ENCODE data around the gene MAK. TPM values are rescaled to one million over a fixed set of nuclear protein-coding genes. Genes with fewer than 3 reads are reported as not detected.
A peak's percentile ranks its signal among the peaks of the same experiment; 100 is the strongest.
"Not testable (repeated sequence)": the region's sequence is repeated elsewhere in the genome, so short reads cannot be mapped to it uniquely, and the experiment has no call there.

Gene MAK
- total RNA-seq, 4 donors from 2014 or later = not detected

DNA sequence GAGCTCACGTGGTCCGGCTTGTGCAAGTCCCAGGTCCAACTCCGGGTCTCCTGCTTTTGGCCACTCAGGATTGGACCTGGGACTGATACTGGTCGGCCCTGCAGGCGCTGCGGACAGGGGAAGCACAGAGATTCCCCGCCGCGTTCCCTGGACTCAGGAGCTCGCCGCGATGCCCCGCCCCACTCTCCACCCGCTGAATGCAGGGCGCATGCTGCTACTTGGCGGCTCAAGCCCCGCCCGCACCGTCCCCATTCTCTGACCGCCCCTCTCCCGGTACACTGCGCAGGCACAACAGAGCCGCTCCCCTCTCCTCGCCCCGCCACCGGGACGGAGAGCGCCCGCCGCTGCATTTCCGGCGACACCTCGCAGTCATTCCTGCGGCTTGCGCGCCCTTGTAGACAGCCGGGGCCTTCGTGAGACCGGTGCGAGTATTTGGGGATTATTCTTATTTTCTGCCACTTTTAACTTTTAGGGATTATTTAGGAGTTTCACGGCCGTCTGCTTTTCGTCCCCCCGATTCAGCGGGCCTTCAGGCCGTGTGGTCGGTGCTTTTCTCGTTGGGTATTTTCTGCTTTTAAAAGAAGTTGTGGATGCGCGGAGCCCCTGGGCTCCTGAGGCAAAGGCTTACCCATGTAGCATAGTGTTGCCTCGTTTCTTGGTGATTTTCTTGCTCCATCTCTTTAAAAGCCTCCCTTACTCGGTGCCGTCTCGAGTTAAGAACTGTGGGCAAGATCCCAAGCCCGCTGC lies 115.3 kb downstream of the MAK start, which contains the start of gene TMEM14C:
TMEM14C (plus strand) TSS at position 251 of the 747 bp plus-strand sequence. CDS start 1,544 bp downstream, outside the sequence.
- H3K4me1 ChIP-seq = peaks cover 26% of the 10 kb centered on the region in 2 donors
- H3K4me3 ChIP-seq = peak within 1 kb of the TSS; percentile 64 to 80 (median 74)
- no peaks in the 10 kb centered on the region for H3K9me3 ChIP-seq
- ATAC-seq (peak; percentile 94 to 95), DNase-seq (peak; percentile 99)
- in situ Hi-C loops (cut with MboI; ENCODE audit: low sequenced_read_pairs in 4 of 4) (no loop called here), intact Hi-C loops (cut with DNase I; ENCODE audit: low total_unique reads) (loop anchor here (1.0 kb wide), 3 partner anchors 24 to 213 kb away; partner anchors contain the start of genes C6orf52, PAK1IP1 and TMEM14B)
- peaks cover 0 to 27% of the 10 kb centered on the region in 2 donors for H3K36me3 ChIP-seq
- TF ChIP-seq POLR2A (IDR thresholded peaks at IDR 0.05) (peak; percentile 72 to 79), CTCF (IDR thresholded peaks at IDR 0.05 in 4 of 5, conservative IDR thresholded peaks at IDR 0.05 in 1 of 5) (no peak)
- peak within 1 kb of the TSS; percentile 87 to 96 (median 90) for H3K27ac ChIP-seq
- no peaks in the 10 kb centered on the region for H3K27me3 ChIP-seq

DNA sequence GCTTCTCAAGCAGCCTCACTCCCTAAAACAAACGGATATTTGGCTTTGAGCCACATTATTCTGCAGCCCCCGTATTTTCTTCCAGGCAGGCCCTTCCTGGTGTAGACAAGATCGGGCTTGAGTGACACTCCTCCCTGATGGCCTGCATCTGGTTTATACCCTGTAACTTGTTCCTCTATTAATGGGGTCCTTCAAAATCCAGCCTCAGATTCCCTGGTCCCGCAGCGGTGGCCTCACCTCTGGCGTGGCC lies 115.8 kb downstream of the MAK start:
- in situ Hi-C loops (cut with MboI; ENCODE audit: low sequenced_read_pairs in 4 of 4) = no loop called here

GRCh38 chr6:10721850-10722569 lies 116.3 kb downstream of the MAK start:
- H3K9me3 ChIP-seq = no peaks in the 10 kb centered on the region
- no peak for DNase-seq
- H3K4me3 ChIP-seq = peak overlapping the region; percentile 64 to 80 (median 73)
- H3K36me3 ChIP-seq = peaks cover 0 to 20% of the 10 kb centered on the region in 2 donors
- TF ChIP-seq POLR2A (IDR thresholded peaks at IDR 0.05) = no peak
- TF ChIP-seq CTCF (IDR thresholded peaks at IDR 0.05 in 4 of 5, conservative IDR thresholded peaks at IDR 0.05 in 1 of 5) = no peak
- ATAC-seq = peak in 1 of 2 donors; percentile 9
- peak overlapping the region; percentile 87 to 96 (median 90) for H3K27ac ChIP-seq
- in situ Hi-C loops (cut with MboI; ENCODE audit: low sequenced_read_pairs in 4 of 4) (no loop called here), intact Hi-C loops (cut with DNase I; ENCODE audit: low total_unique reads) (loop anchor here (1.0 kb wide), 3 partner anchors 25 to 212 kb away; partner anchors contain the start of genes C6orf52, PAK1IP1 and TMEM14B)
- H3K27me3 ChIP-seq = no peaks in the 10 kb centered on the region
- H3K4me1 ChIP-seq = peaks cover 26% of the 10 kb centered on the region in 2 donors

More for the DNA sequence above, 115.8 kb downstream of the MAK start:
- peak in 1 of 2 donors; percentile 3 for ATAC-seq
- Histone ChIP-seq H3K9me3 (no peaks in the 10 kb centered on the region), H3K27me3 (no peaks in the 10 kb centered on the region), H3K4me3 (peak overlapping the region; percentile 64 to 80 (median 73)), H3K4me1 (peaks cover 26% of the 10 kb centered on the region in 2 donors), H3K27ac (peak overlapping the region; percentile 87 to 96 (median 90)), H3K36me3 (peaks cover 0 to 22% of the 10 kb centered on the region in 2 donors)
- no peak for TF ChIP-seq CTCF (IDR thresholded peaks at IDR 0.05 in 4 of 5, conservative IDR thresholded peaks at IDR 0.05 in 1 of 5)
- no peak for TF ChIP-seq POLR2A (IDR thresholded peaks at IDR 0.05)
- DNase-seq = no peak
- intact Hi-C loops (cut with DNase I; ENCODE audit: low total_unique reads) = loop anchor here (1.0 kb wide), 3 partner anchors 25 to 212 kb away; partner anchors contain the start of genes C6orf52, PAK1IP1 and TMEM14B

DNA sequence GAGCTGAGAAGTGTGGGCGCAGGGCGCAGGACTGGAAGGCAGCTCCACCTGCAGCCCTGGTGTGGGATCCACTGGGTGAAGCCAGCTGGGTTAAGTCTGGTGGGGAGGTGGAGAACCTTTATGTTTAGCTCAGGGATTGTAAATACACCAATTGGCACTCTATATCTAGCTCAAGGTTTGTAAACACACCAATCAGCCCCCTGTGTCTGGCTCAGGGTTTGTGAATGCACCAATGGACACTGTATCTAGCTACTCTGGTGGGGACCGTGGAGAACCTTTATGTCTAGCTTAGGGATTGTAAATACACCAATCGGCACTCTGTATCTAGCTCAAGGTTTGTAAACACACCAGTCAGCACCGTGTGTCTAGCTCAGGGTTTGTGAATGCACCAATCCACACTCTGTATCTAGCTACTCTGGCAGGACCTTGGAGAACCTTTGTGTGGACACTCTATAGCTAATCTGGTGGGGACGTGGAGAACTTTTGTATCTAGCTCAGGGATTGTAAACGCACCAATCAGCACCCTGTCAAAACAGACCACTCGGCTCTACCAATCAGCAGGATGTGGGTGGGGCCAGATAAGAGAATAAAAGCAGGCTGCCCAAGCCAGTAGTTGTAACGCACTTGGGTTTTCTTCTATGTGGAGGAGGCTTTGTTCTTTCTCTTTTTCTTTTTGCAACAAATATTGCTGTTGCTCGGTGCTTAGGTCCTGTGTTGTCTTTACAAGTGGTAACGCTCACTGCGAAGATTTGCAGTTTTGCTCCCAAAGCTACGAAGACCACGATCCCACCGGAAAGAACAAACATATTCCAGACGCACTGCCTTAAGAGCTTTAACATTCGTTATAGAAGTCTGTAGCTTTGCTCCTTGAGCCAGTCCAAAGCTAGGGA lies 117.1 kb downstream of the MAK start:
- Histone ChIP-seq H3K4me1 (peaks cover 26% of the 10 kb centered on the region in 2 donors), H3K36me3 (peaks cover 0 to 16% of the 10 kb centered on the region in 2 donors), H3K4me3 (peak overlapping the region; percentile 36 to 71 (median 57)), H3K27ac (peak overlapping the region; percentile 40 to 68 (median 66))
- ATAC-seq; DNase-seq; H3K9me3 ChIP-seq; intact Hi-C loops (cut with DNase I; ENCODE audit: low total_unique reads); in situ Hi-C loops (cut with MboI; ENCODE audit: low sequenced_read_pairs in 4 of 4); H3K27me3 ChIP-seq: not testable (repeated sequence)

Measured in gastrocnemius medialis (tissue), 4 donors.